Thoracic aorta (tissue), 2 donors: ENCODE results near the gene GCDH. TPM values are rescaled to one million over a fixed set of nuclear protein-coding genes. Genes with fewer than 3 reads are reported as not detected.
A peak's percentile ranks its signal among the peaks of the same experiment; 100 is the strongest.

Source experiments
- ATAC-seq: fragments of 150-250 bp; one replicate; pipeline ENCODE4 v1.8.0; 2017; ENCODE audit warnings: low read depth; ENCODE audit not compliant: insufficient number of reproducible peaks, low FRiP score
- DNase-seq: peaks from one replicate; pipeline ENCODE4 v3.0.0-alpha.2; 2020; ENCODE audit warnings: low spot score
- H3K27ac ChIP-seq, 2 donors: fragments of 200-600 bp; sonication (generic); 1 replicate in 1 of 2; 2 replicates in 1 of 2; pipeline ENCODE4 v1.5.1; 2016; ENCODE audit warnings: mild to moderate bottlenecking in 2 of 2, moderate library complexity in 2 of 2
- H3K27me3 ChIP-seq: fragments of 200-600 bp; sonication (generic); replicated peaks from 2 replicates; pipeline ENCODE4 v1.6.0; 2016; ENCODE audit warnings: mild to moderate bottlenecking; ENCODE audit not compliant: insufficient read depth
- H3K36me3 ChIP-seq: fragments of 200-600 bp; sonication (generic); one replicate; pipeline ENCODE4 v1.5.1; 2016
- H3K4me1 ChIP-seq, 2 donors: fragments of 200-600 bp; sonication (generic); 1 replicate in 1 of 2; 2 replicates in 1 of 2; pipeline versions ENCODE4 v1.5.1 to v1.6.0; 2016; ENCODE audit warnings: low read depth in 2 of 2, mild to moderate bottlenecking in 1 of 2; ENCODE audit not compliant: control insufficient read depth in 1 of 2
- H3K4me3 ChIP-seq: fragments of 200-600 bp; sonication (generic); 2 replicates; pipeline ENCODE4 v1.5.1; 2016; ENCODE audit warnings: mild to moderate bottlenecking
- H3K9me3 ChIP-seq: fragments of 200-600 bp; sonication (generic); 2 replicates; pipeline ENCODE4 v1.5.1; 2016
- CTCF ChIP-seq: fragments of 200-600 bp; sonication (generic); IDR thresholded peaks from one replicate; pipeline ENCODE4 v1.5.1; 2019; ENCODE audit warnings: antibody characterized with exemption
- total RNA-seq, 2 donors: library from RNA; depleted of rRNA; stranded (reverse); fragments of >200 nt; gene quantifications; one replicate each; pipeline versions ENCODE4 v1.1.0 to v1.2.3, GENCODE V29; 2016

GCDH gene
- total RNA-seq, 2 donors from 2014 or later = 30.2 to 60.7 TPM

- Histone ChIP-seq H3K27ac (no peak overlapping the region), H3K36me3 (no peaks in the 10 kb centered on the region), H3K4me3 (peak overlapping the region; percentile 61), H3K4me1 (peaks cover 0 to 5% of the 10 kb centered on the region in 2 donors), H3K27me3 (peaks cover 3% of the 10 kb centered on the region), H3K9me3 (no peaks in the 10 kb centered on the region)
- peak; percentile 99 for TF ChIP-seq CTCF
- peak; percentile 27 for DNase-seq
- ATAC-seq = peak; percentile 82
Measured at GRCh38 chr19:12847159-12848139, 43.5 kb upstream of the GCDH start.

DNA sequence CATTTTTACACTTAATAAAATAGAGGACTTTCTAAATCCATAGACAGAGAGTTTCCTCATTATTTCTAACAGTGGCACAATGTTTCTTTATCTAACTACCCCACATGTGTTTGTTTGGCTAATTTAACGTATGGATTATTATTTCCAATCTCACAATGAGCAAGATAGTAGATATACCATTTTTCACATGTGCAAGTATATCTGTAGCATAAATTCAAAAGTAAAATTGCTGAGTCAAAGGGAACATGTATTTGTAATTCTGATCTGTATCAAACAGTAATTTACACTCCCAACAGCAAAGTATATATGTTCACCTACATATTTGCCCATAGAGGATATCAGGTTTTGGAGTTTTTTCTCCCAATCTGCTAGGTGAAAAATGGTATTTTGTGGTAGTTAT is 34.3 kb upstream of the GCDH start:
- no peaks in the 10 kb centered on the region for H3K27me3 ChIP-seq
- no peak overlapping the region for H3K27ac ChIP-seq
- DNase-seq (no peak), ATAC-seq (no peak)
- no peak overlapping the region for H3K4me3 ChIP-seq
- no peaks in the 10 kb centered on the region for H3K36me3 ChIP-seq
- no peaks in the 10 kb centered on the region for H3K4me1 ChIP-seq
- H3K9me3 ChIP-seq = peaks cover 3% of the 10 kb centered on the region
- no peak for TF ChIP-seq CTCF

DNA sequence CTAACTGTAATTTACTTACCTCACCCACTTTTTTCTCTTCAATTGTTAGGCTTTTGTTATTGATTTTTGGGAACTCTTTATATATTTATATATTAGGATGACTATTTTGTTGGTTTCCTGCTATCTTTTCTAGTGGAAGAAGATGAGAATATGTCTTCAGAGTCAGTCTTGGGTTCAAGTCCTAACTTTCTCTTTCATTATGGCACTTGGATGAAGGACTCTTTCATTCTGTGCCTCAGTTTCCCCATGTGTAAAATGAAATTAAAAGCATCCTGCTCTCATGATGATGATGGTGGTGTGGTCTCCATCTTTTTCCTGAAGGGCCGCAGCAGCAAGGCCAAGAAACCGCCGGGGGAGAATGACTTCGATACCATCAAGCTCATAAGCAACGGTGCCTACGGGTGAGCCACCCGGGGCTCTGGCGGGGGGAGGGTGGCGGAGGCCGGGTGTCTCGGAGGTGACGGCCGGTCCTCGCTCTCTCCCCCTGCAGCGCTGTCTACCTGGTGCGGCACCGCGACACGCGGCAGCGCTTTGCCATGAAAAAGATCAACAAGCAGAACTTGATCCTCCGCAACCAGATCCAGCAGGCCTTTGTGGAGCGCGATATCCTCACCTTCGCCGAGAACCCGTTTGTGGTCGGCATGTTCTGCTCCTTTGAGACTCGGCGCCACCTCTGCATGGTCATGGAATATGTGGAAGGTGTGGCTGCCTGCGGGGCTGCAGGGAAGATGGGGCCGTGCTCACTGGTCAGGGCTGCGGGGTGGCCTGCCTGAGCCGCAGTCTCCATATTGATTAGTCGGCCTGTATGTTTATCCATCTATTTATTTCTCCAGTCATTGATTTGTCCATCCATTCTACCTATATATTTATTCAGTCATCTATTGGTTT is 32.7 kb upstream of the GCDH start:
- no peak overlapping the region for H3K27ac ChIP-seq
- no peak for TF ChIP-seq CTCF
- no peak for ATAC-seq
- H3K4me3 ChIP-seq = no peak overlapping the region
- no peaks in the 10 kb centered on the region for H3K36me3 ChIP-seq
- no peak for DNase-seq
- peaks cover 3% of the 10 kb centered on the region for H3K9me3 ChIP-seq
- H3K27me3 ChIP-seq = no peaks in the 10 kb centered on the region
- H3K4me1 ChIP-seq = no peaks in the 10 kb centered on the region

GRCh38 chr19:12859546-12859945 is 31.4 kb upstream of the GCDH start:
- no peak for TF ChIP-seq CTCF
- ATAC-seq = no peak
- peaks cover 3% of the 10 kb centered on the region for H3K9me3 ChIP-seq
- H3K27ac ChIP-seq = no peak overlapping the region
- no peak for DNase-seq
- H3K36me3 ChIP-seq = no peaks in the 10 kb centered on the region
- no peaks in the 10 kb centered on the region for H3K4me1 ChIP-seq
- H3K27me3 ChIP-seq = no peaks in the 10 kb centered on the region
- no peak overlapping the region for H3K4me3 ChIP-seq

GRCh38 chr19:12864143-12864542 is 26.8 kb upstream of the GCDH start:
- no peaks in the 10 kb centered on the region for H3K9me3 ChIP-seq
- H3K4me1 ChIP-seq = peaks cover 0 to 7% of the 10 kb centered on the region in 2 donors
- no peaks in the 10 kb centered on the region for H3K36me3 ChIP-seq
- no peak for ATAC-seq
- H3K27me3 ChIP-seq = no peaks in the 10 kb centered on the region
- no peak overlapping the region for H3K27ac ChIP-seq
- no peak for DNase-seq
- TF ChIP-seq CTCF = no peak
- no peak overlapping the region for H3K4me3 ChIP-seq
